ENCODE results near the gene ABHD6.

Gene ABHD6

DNA sequence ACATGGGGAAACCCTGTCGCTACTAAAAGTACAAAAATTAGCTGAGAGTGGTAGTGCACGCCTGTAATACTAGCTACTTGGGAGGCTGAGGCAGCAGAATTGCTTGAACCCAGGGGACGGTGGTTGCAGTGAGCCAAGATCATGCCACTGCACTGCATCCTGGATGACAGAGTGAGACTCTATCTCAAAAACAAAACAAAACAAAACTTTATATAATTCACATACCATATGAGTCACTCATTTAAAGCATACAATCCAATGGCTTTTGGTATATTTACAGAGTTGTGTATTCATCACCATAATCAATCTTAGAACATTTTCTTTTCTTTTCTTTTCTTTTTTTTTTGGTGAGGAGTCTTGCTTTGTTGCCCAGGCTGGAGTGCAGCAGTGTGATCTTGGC, 103.8 kb downstream of the ABHD6 start:
- no peaks in the 10 kb centered on the region for H3K4me1 ChIP-seq (ENCODE audit: control insufficient read depth, insufficient read depth, low read length)
- peaks cover 0 to 10% of the 10 kb centered on the region in 2 experiments; a peak in 2 of 3 replicates for H3K36me3 ChIP-seq (ENCODE audit: control insufficient read depth in 2 of 2, insufficient read depth in 1 of 2, low read length in 2 of 2)
- no peak overlapping the region for H3K27ac ChIP-seq (ENCODE audit: extremely low read depth, low read depth, low read length)
- no peak overlapping the region for H3K4me3 ChIP-seq (ENCODE audit: low read depth, low read length)
- ChIA-PET CTCF (interaction anchor here (1.5 kb wide), 1 partner anchor 20 kb away, joined by 4 read pairs; no protein-coding TSS in a partner anchor), POLR2A (no interaction called here)
- TF ChIP-seq ZNF629 (tag by site-specific recombination; IDR thresholded peaks at IDR 0.05) (no peak), ZSCAN5A (tag by site-specific recombination; IDR thresholded peaks at IDR 0.05) (no peak), ZNF157 (tag by site-specific recombination; IDR thresholded peaks at IDR 0.05) (no peak), ZNF548 (tag by site-specific recombination; IDR thresholded peaks at IDR 0.05) (no peak), ZNF664 (tag by site-specific recombination; IDR thresholded peaks at IDR 0.05) (no peak), IKZF3 (tag by site-specific recombination; IDR thresholded peaks at IDR 0.05) (no peak), ZBTB7A (tag by site-specific recombination; IDR thresholded peaks at IDR 0.05; ENCODE audit: low read depth) (no peak), ZBTB20 (tag by site-specific recombination; IDR thresholded peaks at IDR 0.05) (no peak)
- TF ChIP-seq, protein P1, sequence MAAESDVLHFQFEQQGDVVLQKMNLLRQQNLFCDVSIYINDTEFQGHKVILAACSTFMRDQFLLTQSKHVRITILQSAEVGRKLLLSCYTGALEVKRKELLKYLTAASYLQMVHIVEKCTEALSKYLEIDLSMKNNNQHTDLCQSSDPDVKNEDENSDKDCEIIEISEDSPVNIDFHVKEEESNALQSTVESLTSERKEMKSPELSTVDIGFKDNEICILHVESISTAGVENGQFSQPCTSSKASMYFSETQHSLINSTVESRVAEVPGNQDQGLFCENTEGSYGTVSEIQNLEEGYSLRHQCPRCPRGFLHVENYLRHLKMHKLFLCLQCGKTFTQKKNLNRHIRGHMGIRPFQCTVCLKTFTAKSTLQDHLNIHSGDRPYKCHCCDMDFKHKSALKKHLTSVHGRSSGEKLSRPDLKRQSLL (tag by site-specific recombination; IDR thresholded peaks at IDR 0.05) = no peak
- no peaks in the 10 kb centered on the region for H3K9me3 ChIP-seq (ENCODE audit: control insufficient read depth, insufficient read depth, low read depth, low read length)

GRCh38 chr3:58342676-58343075, 105.1 kb downstream of the ABHD6 start:
- Histone ChIP-seq H3K4me1 (ENCODE audit: control insufficient read depth, insufficient read depth, low read length) (no peaks in the 10 kb centered on the region), H3K9me3 (ENCODE audit: control insufficient read depth, insufficient read depth, low read depth, low read length) (no peaks in the 10 kb centered on the region), H3K36me3 (ENCODE audit: control insufficient read depth in 2 of 2, insufficient read depth in 1 of 2, low read length in 2 of 2) (peaks cover 0 to 10% of the 10 kb centered on the region in 2 experiments; a peak in 2 of 3 replicates), H3K27ac (ENCODE audit: extremely low read depth, low read depth, low read length) (no peak overlapping the region), H3K4me3 (ENCODE audit: low read depth, low read length) (no peak overlapping the region)
- TF ChIP-seq IKZF3 (tag by site-specific recombination; IDR thresholded peaks at IDR 0.05) (no peak), ZNF670 (tag by site-specific recombination; IDR thresholded peaks at IDR 0.05; ENCODE audit: low read depth) (no peak), ZNF830 (tag by site-specific recombination; IDR thresholded peaks at IDR 0.05; ENCODE audit: low read depth) (no peak), ZNF48 (tag by site-specific recombination; IDR thresholded peaks at IDR 0.05) (no peak), INSM2 (tag by site-specific recombination; IDR thresholded peaks at IDR 0.05) (no peak), ZNF404 (tag by site-specific recombination; IDR thresholded peaks at IDR 0.05) (no peak), PBX3 (CRISPR knock-in tag; IDR thresholded peaks at IDR 0.05) (no peak), ZNF37A (tag by site-specific recombination; IDR thresholded peaks at IDR 0.05) (no peak), ZBTB20 (tag by site-specific recombination; IDR thresholded peaks at IDR 0.05) (no peak)
- TF ChIP-seq, protein P2, sequence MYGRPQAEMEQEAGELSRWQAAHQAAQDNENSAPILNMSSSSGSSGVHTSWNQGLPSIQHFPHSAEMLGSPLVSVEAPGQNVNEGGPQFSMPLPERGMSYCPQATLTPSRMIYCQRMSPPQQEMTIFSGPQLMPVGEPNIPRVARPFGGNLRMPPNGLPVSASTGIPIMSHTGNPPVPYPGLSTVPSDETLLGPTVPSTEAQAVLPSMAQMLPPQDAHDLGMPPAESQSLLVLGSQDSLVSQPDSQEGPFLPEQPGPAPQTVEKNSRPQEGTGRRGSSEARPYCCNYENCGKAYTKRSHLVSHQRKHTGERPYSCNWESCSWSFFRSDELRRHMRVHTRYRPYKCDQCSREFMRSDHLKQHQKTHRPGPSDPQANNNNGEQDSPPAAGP (tag by site-specific recombination; IDR thresholded peaks at IDR 0.05) = no peak
- ChIA-PET POLR2A (no interaction called here), CTCF (interaction anchor here (0.6 to 0.8 kb wide), 2 partner anchors 165 to 500 kb away, joined by 3 to 6 read pairs; no protein-coding TSS in a partner anchor)

All from HEK293 (cell line).